Measurements from ENCODE around the gene BRIP1. TPM values are rescaled to one million over a fixed set of nuclear protein-coding genes. Genes with fewer than 3 reads are reported as not detected.

Gene BRIP1
- total RNA-seq, 2 experiments from 2014 or later = 12.0 to 12.9 TPM

DNA sequence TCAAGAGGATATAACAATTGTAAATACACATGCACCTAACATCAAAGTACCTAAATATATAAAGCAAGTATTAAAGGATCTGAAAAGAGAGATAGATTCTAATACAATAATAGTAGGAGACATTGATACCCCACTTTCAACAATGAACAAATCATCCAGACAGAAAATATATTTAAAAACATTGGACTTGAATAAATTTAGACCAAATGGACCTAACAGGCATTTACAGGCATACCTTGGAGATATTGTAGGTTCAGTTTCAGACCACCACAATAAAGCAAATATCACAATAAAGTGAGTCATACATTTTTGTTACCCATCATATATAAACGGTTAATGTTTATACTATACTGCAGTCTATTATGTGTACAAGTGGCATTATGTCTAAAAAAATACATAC, 104.0 kb downstream of the BRIP1 start:
- H3K4me3 Mint-ChIP-seq = no peak overlapping the region
- intact Hi-C loops (cut with micrococcal nuclease) = no loop called here
- no peaks in the 10 kb centered on the region for H3K27me3 Mint-ChIP-seq (ENCODE audit: low read depth)
- no peaks in the 10 kb centered on the region for H3K9me3 Mint-ChIP-seq
- CTCF ChIA-PET = no interaction called here
- DNase-seq = no peak
- no peak overlapping the region for H3K27ac Mint-ChIP-seq
- peaks cover 5% of the 10 kb centered on the region for H3K4me1 Mint-ChIP-seq (ENCODE audit: low read depth)
- peaks cover 32% of the 10 kb centered on the region for H3K36me3 Mint-ChIP-seq (ENCODE audit: low read depth)

DNA sequence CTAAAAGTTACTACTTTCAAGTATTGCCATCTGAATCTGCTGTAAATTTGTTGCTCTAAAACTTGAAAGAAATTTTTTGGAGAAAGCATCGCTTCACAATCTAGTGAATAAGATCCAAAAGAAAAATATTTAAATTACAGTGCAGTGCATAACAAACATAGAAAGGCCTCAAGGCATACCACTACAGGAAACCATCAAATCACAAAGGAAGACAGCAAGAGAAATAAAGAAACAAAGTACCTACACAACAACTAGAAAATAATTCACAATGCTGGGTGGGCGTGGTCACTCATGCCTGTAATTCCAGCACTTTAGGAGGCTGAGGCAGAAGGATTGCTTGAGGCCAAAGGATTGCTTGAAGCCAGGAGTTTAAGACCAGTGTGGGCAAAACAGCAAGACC, 104.9 kb downstream of the BRIP1 start:
- Mint-ChIP-seq H3K27me3 (ENCODE audit: low read depth) (no peaks in the 10 kb centered on the region), H3K9me3 (no peaks in the 10 kb centered on the region), H3K27ac (no peak overlapping the region), H3K36me3 (ENCODE audit: low read depth) (peaks cover 28% of the 10 kb centered on the region), H3K4me3 (no peak overlapping the region), H3K4me1 (ENCODE audit: low read depth) (peaks cover 5% of the 10 kb centered on the region)
- CTCF ChIA-PET = no interaction called here
- DNase-seq = no peak
- intact Hi-C loops (cut with micrococcal nuclease) = no loop called here

DNA sequence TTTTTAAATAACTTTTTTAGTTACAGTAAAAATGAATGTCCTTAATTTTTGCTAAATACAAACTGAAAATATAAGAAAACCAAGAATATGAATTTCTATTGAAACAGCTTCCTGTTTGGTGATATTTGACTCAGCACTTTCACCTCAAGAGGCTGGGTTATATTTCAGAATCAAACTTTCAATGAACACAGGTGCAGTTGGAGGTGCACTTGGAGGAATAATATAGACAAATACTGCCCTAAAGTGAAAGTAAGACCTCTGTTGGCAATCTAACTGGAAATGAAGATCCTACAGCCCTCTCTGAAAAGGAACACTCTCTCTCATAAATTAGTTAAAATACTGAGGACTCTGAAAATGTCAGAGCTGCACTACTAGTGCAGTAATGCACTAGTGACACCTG, 106.2 kb downstream of the BRIP1 start:
- no peaks in the 10 kb centered on the region for H3K27me3 Mint-ChIP-seq (ENCODE audit: low read depth)
- H3K4me1 Mint-ChIP-seq (ENCODE audit: low read depth) = peaks cover 5% of the 10 kb centered on the region
- H3K4me3 Mint-ChIP-seq = no peak overlapping the region
- no peak overlapping the region for H3K27ac Mint-ChIP-seq
- intact Hi-C loops (cut with micrococcal nuclease) = no loop called here
- DNase-seq = no peak
- H3K9me3 Mint-ChIP-seq = no peaks in the 10 kb centered on the region
- H3K36me3 Mint-ChIP-seq (ENCODE audit: low read depth) = peaks cover 21% of the 10 kb centered on the region
- CTCF ChIA-PET = interaction anchor here (0.6 kb wide), 1 partner anchor 1658 kb away, joined by 4 read pairs; no protein-coding TSS in a partner anchor

- H3K27ac Mint-ChIP-seq = no peak overlapping the region
- no peaks in the 10 kb centered on the region for H3K9me3 Mint-ChIP-seq
- intact Hi-C loops (cut with micrococcal nuclease) = no loop called here
- H3K4me3 Mint-ChIP-seq = no peak overlapping the region
- H3K27me3 Mint-ChIP-seq (ENCODE audit: low read depth) = no peaks in the 10 kb centered on the region
- CTCF ChIA-PET = no interaction called here
- peaks cover 5% of the 10 kb centered on the region for H3K4me1 Mint-ChIP-seq (ENCODE audit: low read depth)
- peaks cover 21% of the 10 kb centered on the region for H3K36me3 Mint-ChIP-seq (ENCODE audit: low read depth)
- DNase-seq = no peak
Measured at GRCh38 chr17:61756561-61756960, 106.8 kb downstream of the BRIP1 start.

GRCh38 chr17:61755668-61756067, 107.7 kb downstream of the BRIP1 start:
- no peaks in the 10 kb centered on the region for H3K9me3 Mint-ChIP-seq
- intact Hi-C loops (cut with micrococcal nuclease) = no loop called here
- H3K4me3 Mint-ChIP-seq = no peak overlapping the region
- peaks cover 16% of the 10 kb centered on the region for H3K36me3 Mint-ChIP-seq (ENCODE audit: low read depth)
- no peaks in the 10 kb centered on the region for H3K27me3 Mint-ChIP-seq (ENCODE audit: low read depth)
- H3K4me1 Mint-ChIP-seq (ENCODE audit: low read depth) = peaks cover 8% of the 10 kb centered on the region
- DNase-seq = no peak
- no peak overlapping the region for H3K27ac Mint-ChIP-seq
- CTCF ChIA-PET = no interaction called here

DNA sequence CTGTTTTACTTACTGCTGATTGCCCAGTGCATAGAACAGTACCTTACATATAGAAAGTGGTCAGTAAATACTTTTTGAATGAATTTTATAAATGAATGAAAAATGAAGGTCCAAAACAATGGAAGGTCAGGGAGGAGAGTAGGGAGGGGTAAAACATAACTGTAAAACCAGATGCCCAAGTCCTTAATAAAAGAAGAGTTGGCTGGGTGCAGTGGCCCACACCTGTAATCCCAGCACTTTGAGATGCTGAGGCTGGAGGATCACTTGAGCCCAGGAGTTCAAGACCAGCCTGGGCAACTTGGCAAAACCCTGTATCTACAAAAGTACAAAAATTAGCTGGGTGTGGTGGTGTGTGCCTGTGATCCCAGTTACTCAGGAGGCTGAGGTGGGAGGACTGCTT, 108.2 kb downstream of the BRIP1 start:
- intact Hi-C loops (cut with micrococcal nuclease) = no loop called here
- H3K27ac Mint-ChIP-seq = no peak overlapping the region
- H3K9me3 Mint-ChIP-seq = no peaks in the 10 kb centered on the region
- H3K4me3 Mint-ChIP-seq = no peak overlapping the region
- no peak for DNase-seq
- peaks cover 12% of the 10 kb centered on the region for H3K36me3 Mint-ChIP-seq (ENCODE audit: low read depth)
- no peaks in the 10 kb centered on the region for H3K27me3 Mint-ChIP-seq (ENCODE audit: low read depth)
- CTCF ChIA-PET = no interaction called here
- H3K4me1 Mint-ChIP-seq (ENCODE audit: low read depth) = peaks cover 8% of the 10 kb centered on the region

GRCh38 chr17:61754124-61754523, 109.2 kb downstream of the BRIP1 start:
- no peaks in the 10 kb centered on the region for H3K27me3 Mint-ChIP-seq (ENCODE audit: low read depth)
- H3K36me3 Mint-ChIP-seq (ENCODE audit: low read depth) = peaks cover 8% of the 10 kb centered on the region
- peaks cover 8% of the 10 kb centered on the region for H3K4me1 Mint-ChIP-seq (ENCODE audit: low read depth)
- no peaks in the 10 kb centered on the region for H3K9me3 Mint-ChIP-seq
- intact Hi-C loops (cut with micrococcal nuclease) = no loop called here
- CTCF ChIA-PET = no interaction called here
- H3K4me3 Mint-ChIP-seq = no peak overlapping the region
- no peak for DNase-seq
- no peak overlapping the region for H3K27ac Mint-ChIP-seq

GRCh38 chr17:61753696-61754095, 109.6 kb downstream of the BRIP1 start:
- peaks cover 8% of the 10 kb centered on the region for H3K4me1 Mint-ChIP-seq (ENCODE audit: low read depth)
- DNase-seq = no peak
- H3K36me3 Mint-ChIP-seq (ENCODE audit: low read depth) = peaks cover 7% of the 10 kb centered on the region
- H3K27me3 Mint-ChIP-seq (ENCODE audit: low read depth) = no peaks in the 10 kb centered on the region
- H3K27ac Mint-ChIP-seq = no peak overlapping the region
- CTCF ChIA-PET = no interaction called here
- no peaks in the 10 kb centered on the region for H3K9me3 Mint-ChIP-seq
- intact Hi-C loops (cut with micrococcal nuclease) = no loop called here
- H3K4me3 Mint-ChIP-seq = no peak overlapping the region

GRCh38 chr17:61750656-61751055, 112.7 kb downstream of the BRIP1 start:
- peaks cover 16% of the 10 kb centered on the region for H3K36me3 Mint-ChIP-seq (ENCODE audit: low read depth)
- H3K27ac Mint-ChIP-seq = no peak overlapping the region
- peaks cover 3% of the 10 kb centered on the region for H3K4me1 Mint-ChIP-seq (ENCODE audit: low read depth)
- H3K9me3 Mint-ChIP-seq = peaks cover 9% of the 10 kb centered on the region
- DNase-seq = no peak
- CTCF ChIA-PET = no interaction called here
- intact Hi-C loops (cut with micrococcal nuclease) = no loop called here
- no peaks in the 10 kb centered on the region for H3K27me3 Mint-ChIP-seq (ENCODE audit: low read depth)
- H3K4me3 Mint-ChIP-seq = no peak overlapping the region

DNA sequence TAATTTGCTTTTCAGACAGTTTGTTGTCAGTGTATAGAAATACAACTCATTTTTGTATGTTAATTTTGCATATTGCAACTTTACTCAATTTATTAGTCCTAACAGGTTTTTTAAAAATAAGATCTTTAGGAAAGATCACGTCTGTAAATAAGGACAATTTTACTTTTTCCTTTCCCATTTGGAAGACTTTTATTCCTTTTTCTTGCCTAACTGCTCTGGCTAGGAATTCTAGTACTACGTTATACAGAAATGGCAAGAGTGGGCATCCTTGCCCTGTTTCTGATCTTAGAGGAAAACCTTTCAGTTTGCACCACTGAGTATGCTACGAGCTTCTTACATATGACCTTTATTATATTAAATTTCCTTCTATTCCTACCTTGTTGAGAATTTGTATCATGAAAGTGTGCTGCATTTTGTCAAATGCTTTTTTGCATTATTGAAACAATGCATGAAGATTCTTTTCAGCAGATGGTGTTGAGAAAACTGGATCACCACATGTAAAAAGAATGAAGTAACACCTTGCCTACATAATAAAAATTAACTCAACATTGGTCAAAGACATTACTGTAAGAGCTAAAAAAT, 113.4 kb downstream of the BRIP1 start:
- Mint-ChIP-seq H3K36me3 (ENCODE audit: low read depth) (peaks cover 13% of the 10 kb centered on the region), H3K9me3 (peaks cover 9% of the 10 kb centered on the region), H3K4me3 (no peak overlapping the region), H3K27ac (no peak overlapping the region), H3K4me1 (ENCODE audit: low read depth) (peaks cover 3% of the 10 kb centered on the region), H3K27me3 (ENCODE audit: low read depth) (no peaks in the 10 kb centered on the region)
- intact Hi-C loops (cut with micrococcal nuclease) = no loop called here
- CTCF ChIA-PET = no interaction called here
- DNase-seq = no peak

DNA sequence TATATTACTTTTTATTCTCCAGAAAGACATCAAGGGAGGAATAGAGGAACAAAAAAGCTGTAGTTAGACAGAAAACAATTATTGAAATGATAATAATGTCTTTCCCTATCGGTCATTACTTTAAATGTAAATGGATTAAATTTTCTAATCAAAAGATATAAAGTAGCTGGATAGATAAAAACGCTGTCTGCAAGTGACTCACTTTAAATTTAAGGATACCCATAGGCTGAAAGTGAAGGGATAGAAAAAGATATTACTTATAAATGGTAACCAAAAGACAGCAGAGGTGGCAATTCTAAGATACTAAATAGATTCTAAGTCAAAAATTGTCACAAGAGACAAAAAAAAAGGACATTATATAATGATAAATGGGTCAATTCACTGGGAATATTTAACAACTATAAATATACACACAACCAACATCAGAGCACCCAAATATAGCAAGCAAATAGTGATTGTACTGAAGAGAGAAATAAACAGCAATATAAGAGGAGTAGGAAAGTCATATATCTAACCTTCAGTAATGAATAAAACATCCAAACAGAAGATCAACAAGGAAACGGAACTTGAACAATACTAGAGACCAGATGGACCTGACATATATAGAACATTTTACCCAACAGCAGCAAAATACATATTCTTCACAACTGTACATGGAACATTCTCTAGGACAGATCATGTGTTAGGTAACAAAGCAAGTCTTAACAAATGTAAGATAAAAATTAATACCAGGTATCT, 116.9 kb downstream of the BRIP1 start:
- H3K9me3 Mint-ChIP-seq = peaks cover 11% of the 10 kb centered on the region
- peaks cover 27% of the 10 kb centered on the region for H3K36me3 Mint-ChIP-seq (ENCODE audit: low read depth)
- no peak for DNase-seq
- no peaks in the 10 kb centered on the region for H3K27me3 Mint-ChIP-seq (ENCODE audit: low read depth)
- CTCF ChIA-PET = interaction anchor here (0.5 kb wide), 1 partner anchor 340 kb away, joined by 3 read pairs; no protein-coding TSS in a partner anchor
- intact Hi-C loops (cut with micrococcal nuclease) = no loop called here
- no peak overlapping the region for H3K4me3 Mint-ChIP-seq
- H3K27ac Mint-ChIP-seq = no peak overlapping the region
- H3K4me1 Mint-ChIP-seq (ENCODE audit: low read depth) = peaks cover 3% of the 10 kb centered on the region

DNA sequence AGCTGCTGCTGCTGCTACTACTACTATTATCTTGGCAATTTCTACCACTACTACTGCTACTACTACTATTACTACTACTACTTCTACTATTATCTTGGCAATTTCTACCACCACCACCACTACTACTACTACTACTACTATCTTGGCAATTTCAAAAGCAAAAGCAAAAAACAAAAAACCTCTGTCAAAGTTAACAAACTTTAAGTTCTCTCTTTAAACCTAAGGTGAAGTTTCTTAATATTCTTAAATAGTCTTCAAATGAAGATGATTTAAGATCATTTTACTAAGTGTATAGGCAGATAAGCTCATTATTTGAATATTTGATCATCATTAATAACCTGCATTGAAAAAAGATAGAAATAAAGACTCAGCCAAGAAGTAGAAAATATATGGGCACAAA, 118.5 kb downstream of the BRIP1 start:
- H3K27ac Mint-ChIP-seq = no peak overlapping the region
- peaks cover 12% of the 10 kb centered on the region for H3K9me3 Mint-ChIP-seq
- DNase-seq = no peak
- intact Hi-C loops (cut with micrococcal nuclease) = no loop called here
- CTCF ChIA-PET = no interaction called here
- peaks cover 37% of the 10 kb centered on the region for H3K36me3 Mint-ChIP-seq (ENCODE audit: low read depth)
- H3K27me3 Mint-ChIP-seq (ENCODE audit: low read depth) = no peaks in the 10 kb centered on the region
- H3K4me3 Mint-ChIP-seq = no peak overlapping the region
- no peaks in the 10 kb centered on the region for H3K4me1 Mint-ChIP-seq (ENCODE audit: low read depth)

DNA sequence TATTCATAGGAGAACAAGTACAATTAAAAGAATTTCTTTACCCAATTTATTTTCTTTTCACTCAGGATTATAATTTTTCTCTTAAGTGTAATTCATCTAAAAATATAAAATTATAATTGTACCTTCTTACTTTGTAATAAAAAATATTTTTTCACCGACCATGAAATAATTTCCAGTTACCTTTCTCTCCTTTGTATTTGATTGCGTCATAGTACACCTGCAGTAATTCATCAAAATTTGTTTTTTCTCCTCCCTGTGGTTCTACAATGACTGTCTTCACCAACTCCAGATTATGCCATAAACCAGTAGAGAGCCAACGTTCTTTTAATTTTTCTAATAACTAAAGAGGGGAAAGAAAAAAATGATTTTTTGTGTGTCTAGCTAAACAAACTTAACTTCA, 119.1 kb downstream of the BRIP1 start:
- intact Hi-C loops (cut with micrococcal nuclease) = no loop called here
- Mint-ChIP-seq H3K4me1 (ENCODE audit: low read depth) (no peaks in the 10 kb centered on the region), H3K4me3 (no peak overlapping the region), H3K36me3 (ENCODE audit: low read depth) (peaks cover 41% of the 10 kb centered on the region), H3K27me3 (ENCODE audit: low read depth) (no peaks in the 10 kb centered on the region), H3K9me3 (peaks cover 12% of the 10 kb centered on the region), H3K27ac (no peak overlapping the region)
- DNase-seq = no peak
- CTCF ChIA-PET = no interaction called here

Measured in activated naive CD4-positive, alpha-beta T cell treated with anti-CD3 and anti-CD28 coated beads for 36 hours (primary cell).